Peyer's patch (tissue), 4 donors: ENCODE data around the gene DSG4.

ENCODE experiments used
- POLR2A ChIP-seq, 2 donors: fragments of 450-650 bp; IDR thresholded peaks; one replicate each; pipeline ENCODE4 v1.5.1; 2017; ENCODE audit warnings: antibody characterized with exemption in 2 of 2, mild to moderate bottlenecking in 2 of 2, moderate library complexity in 2 of 2
- TF ChIP-seq, protein P1 (sequence below), 6 experiments: fragments of 450-650 bp in 4 of 6; fragments of 200-600 bp in 2 of 6; sonication (generic) in 1 of 6; IDR thresholded peaks; one replicate each; pipeline ENCODE4 v1.5.1; 2017 to 2019; ENCODE audit warnings: antibody characterized with exemption in 6 of 6, mild to moderate bottlenecking in 3 of 6, moderate library complexity in 1 of 6

DNA sequence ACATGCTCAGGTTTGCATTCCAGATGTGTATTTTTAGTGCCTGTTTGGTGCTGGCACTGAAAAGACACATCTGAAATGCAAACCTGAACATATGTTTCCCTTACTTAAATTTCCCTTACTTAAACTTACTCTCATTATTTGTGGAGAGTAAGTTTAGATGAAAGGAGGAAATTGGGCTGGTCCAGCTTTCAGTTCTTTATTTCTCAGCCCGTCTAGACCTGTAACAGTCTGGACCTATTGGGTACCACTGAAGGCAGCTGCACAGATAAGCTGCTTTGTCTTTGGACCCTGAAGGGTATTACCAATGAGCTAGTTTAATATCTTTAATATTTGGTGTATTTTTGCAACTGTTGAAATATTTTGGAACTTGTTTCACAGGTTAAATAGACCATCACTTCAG, 54.0 kb downstream of the DSG4 start:
- no peak for TF ChIP-seq POLR2A (IDR thresholded peaks at IDR 0.05)
- TF ChIP-seq, protein P1, sequence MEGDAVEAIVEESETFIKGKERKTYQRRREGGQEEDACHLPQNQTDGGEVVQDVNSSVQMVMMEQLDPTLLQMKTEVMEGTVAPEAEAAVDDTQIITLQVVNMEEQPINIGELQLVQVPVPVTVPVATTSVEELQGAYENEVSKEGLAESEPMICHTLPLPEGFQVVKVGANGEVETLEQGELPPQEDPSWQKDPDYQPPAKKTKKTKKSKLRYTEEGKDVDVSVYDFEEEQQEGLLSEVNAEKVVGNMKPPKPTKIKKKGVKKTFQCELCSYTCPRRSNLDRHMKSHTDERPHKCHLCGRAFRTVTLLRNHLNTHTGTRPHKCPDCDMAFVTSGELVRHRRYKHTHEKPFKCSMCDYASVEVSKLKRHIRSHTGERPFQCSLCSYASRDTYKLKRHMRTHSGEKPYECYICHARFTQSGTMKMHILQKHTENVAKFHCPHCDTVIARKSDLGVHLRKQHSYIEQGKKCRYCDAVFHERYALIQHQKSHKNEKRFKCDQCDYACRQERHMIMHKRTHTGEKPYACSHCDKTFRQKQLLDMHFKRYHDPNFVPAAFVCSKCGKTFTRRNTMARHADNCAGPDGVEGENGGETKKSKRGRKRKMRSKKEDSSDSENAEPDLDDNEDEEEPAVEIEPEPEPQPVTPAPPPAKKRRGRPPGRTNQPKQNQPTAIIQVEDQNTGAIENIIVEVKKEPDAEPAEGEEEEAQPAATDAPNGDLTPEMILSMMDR (IDR thresholded peaks at IDR 0.05): no peak
